NCI-H1417 treated with DMSO at 0.1 percent for 48 hours (cell line): ENCODE results near the gene PEX3.
A peak's percentile ranks its signal among the peaks of the same experiment; 100 is the strongest.
"Not testable (repeated sequence)": the region's sequence is repeated elsewhere in the genome, so short reads cannot be mapped to it uniquely, and the experiment has no call there.

Source experiments
- DNase-seq: peaks from one replicate; lab custom pipeline; 2025; lab: John Stamatoyannopoulos, UW

The PEX3 gene

DNA sequence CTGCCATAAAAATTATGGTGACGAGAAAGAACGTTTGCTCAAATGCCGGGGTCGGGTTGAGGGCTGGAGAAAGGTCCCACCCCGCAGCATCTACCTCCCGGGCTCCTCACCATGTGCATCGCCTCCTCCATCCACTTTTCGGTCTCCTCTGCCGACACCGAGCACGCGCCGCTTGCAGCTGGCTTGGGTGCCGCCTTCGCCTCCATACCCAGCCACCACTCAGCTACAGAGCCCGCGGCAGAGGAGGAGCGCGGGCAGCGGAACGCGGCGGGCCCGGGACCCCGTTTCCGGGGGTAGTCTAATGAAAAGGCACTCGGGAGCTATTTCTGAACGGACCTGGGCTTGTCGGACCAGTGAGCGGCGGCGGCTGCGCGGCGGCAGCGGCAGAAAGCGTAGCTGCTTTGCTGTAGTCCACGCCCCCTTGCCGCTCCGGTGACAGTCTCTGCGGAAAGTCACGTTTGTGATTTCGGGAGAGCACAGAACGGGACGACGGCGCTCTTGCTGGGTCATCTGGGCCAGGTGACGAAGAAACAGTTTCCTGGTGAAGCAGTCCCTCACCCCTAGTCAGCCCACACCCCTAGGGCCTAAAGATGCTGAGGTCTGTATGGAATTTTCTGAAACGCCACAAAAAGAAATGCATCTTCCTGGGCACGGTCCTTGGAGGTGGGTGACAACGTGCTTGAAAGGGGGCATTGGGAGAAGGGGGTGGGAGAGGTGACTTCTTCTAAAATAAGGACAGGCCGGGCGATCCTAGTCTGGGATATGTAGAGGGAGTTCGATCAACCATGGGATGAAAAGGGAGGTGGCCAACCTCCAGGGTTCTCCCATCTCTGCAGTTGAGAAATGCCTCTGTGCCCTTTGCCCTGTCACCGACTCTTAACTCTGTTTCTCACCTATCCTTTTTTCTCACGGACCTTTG lies at the start of gene PEX3, which contains the start of gene ADAT2:
Gene PEX3 (plus strand): TSS at position 353 of the 919 bp plus-strand sequence. CDS start 238 bp downstream, at position 591.
Gene ADAT2 (minus strand): TSS at position 243 of the 919 bp plus-strand sequence. CDS start 37 bp downstream, at position 206.
- DNase-seq: peak; percentile 80

- DNase-seq: no peak
Observed at GRCh38 chr6:143401068-143401446, 49.5 kb upstream of the PEX3 start.

- no peak for DNase-seq
Observed at GRCh38 chr6:143401636-143402370, 48.8 kb upstream of the PEX3 start.

GRCh38 chr6:143402721-143403336 lies 47.8 kb upstream of the PEX3 start:
- DNase-seq: no peak

DNA sequence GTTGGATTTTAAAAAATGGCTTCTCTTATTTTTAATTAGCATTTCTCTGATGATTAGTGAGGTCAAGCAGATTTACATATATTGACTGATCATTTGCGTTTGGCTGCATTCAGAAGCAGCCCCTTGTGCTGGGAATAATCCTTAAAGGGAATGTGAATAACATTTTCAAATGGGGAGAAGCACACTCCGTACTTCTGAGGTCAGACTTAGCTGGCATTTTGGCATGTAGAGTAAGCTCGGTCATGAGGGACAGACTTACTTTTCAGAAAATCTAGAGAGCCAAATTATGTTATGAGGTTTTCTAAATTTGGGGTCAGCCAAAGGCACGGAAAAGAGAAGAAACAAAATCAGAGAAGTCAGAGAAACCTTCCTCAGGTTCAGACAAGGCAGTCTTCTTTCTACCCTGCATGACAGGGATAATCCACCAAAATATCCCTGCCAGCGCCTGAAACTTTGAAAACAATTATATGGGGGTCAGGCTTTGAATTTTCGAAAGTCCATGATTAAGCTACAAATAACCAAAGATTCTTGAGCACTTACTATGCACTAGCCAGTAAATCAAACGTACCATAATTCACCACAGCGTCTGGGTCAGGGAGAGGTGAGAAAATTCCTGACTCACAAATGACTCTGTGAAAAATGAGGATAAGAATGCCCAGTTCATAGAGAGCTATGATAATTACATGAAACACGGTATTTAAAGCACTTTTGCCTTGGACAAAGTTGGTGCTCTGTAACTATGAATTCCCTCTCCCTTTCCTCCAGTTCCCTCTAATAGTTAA lies 45.0 kb upstream of the PEX3 start:
- no peak for DNase-seq

DNA sequence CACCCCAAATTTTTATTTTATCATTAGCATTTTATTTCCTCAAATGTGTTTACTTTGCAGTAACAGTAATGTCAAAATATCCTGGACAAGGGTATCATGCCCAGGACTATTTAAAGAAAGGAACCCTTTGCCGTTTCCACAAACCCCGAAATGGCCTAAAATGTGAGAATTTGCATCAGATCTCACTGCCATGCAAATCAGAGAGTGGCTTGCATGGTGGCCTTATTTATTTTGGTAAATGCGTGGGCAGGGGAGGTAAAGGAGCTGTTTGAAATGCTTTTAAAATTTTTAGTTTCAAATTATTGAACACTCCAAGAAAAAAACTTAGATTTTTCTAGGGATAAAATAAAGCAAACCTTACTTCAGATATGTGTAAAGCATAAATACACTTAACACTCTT lies 43.9 kb upstream of the PEX3 start:
- no peak for DNase-seq

GRCh38 chr6:143408151-143408786 lies 42.3 kb upstream of the PEX3 start:
- no peak for DNase-seq

DNA sequence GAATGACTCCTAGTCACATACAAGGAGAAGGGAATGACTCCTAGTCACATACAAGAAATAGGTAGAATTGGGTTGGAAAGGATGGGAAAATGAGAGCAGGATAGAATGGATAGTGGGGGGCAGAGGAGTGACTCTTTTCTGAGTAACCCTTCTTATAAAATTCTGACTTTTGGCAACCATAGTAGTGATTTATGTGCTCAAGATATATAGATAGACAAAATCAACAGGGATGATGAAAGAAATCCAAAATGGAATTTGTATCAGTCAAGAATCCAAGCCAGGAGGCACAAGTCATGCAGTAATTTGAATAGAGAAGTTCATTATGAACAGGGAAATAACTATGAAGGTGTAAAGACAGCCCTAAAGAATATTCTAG lies 41.8 kb upstream of the PEX3 start:
- DNase-seq: no peak

DNA sequence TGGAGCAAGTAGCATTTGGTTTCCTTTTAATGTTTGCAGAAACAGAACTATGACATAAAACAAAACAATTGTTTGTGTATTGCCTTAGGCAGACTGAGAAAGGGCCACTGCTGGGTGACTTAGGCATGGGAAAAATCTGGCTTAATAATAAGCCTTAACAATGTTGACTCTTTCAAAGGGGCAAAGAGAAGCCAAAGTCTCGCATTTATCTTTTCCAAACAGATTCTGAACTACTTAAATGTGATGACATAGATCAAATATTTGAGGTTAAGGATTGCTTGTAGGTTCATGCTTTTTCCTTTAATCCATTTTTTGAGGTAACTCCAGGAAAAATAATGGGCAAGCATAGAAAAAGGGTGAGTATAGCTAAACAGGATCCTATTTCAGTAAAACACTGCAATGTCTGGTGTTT lies 39.7 kb upstream of the PEX3 start:
- DNase-seq: no peak

- DNase-seq: no peak
Observed at GRCh38 chr6:143414769-143415168, 35.8 kb upstream of the PEX3 start.

DNA sequence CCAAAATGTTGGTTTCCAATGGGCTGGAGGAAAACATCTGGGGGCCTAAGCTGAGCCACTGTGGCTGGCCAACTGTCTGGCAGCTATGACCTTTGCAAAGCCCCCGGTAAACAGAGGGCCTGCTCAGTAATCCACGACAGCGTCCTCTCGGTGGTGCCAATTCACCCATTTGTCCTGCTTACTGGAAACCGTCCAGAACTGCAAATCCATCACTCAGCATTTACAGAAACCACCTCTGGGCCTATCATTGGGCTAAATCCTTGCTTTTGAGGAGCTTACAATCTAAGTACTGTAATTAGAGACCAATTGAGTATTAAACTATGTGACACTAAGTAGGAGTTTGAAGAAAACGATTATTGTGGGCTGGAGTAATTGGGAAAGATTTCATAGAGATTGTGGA lies 31.1 kb upstream of the PEX3 start:
- DNase-seq: no peak

DNA sequence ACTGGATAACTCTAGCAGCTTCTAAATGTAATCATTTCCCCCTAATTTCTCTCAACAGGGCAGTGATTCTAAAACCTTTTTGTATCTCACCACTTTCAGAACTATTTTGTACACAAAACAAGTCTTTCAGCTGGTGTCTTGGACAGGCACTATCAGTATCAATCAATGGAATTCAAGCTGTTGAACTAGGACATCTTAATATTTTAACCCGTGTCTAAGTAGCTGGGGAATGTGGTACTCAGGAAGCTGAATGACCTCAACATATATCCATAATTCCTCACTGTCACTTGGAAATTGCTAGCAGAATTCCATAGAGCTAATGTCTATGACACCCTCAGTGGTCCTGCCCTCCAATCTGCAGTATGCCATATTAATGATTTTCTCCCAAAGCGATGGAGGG lies 24.6 kb upstream of the PEX3 start:
- no peak for DNase-seq

- DNase-seq: peak; percentile 24
Observed at GRCh38 chr6:143427109-143427817, 23.3 kb upstream of the PEX3 start.

GRCh38 chr6:143429970-143430369 lies 20.6 kb upstream of the PEX3 start:
- no peak for DNase-seq

- no peak for DNase-seq
Observed at GRCh38 chr6:143431226-143431625, 19.4 kb upstream of the PEX3 start.

GRCh38 chr6:143432588-143432987 lies 18.0 kb upstream of the PEX3 start:
- DNase-seq: no peak

- no peak for DNase-seq
Observed at GRCh38 chr6:143441010-143441409, 9.6 kb upstream of the PEX3 start.

DNA sequence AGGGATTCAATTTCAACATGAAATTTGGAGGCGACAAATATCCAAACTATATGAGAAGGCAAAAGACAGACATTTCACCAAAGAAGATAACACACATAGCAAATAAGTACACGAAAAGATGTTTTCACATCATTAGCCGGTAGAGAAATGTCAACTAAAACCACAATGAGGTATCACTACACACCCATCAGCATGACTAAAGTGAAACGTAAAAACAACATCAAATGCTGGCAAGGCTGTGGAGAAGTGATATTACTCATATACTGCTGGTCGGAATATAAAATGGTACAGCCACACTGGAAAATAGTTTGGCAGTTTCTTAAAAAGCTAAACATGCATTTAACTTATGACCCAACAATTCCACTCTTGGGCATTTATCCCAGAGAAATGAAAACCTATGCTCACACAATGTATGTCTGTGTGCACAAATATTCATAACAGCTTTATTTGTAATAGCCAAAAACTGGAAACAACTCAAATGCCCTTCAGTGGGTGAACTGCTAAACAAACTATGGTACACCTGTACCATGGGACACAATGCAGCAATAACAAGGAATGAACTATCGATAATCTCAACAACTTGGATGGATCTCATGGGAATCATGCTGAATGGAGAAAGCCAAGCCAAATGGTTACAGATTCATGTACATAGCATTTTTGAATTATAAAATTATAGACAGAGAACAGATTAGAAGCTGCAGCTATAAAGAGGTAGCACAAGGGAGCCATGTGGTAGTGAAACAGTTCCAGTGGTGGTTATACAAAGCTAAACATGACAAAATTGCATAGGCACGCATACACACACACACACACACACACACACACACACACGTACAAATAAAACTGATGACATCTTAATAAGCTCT lies 8.7 kb upstream of the PEX3 start:
- DNase-seq: no peak

GRCh38 chr6:143443096-143443495 lies 7.5 kb upstream of the PEX3 start:
- DNase-seq: no peak

DNA sequence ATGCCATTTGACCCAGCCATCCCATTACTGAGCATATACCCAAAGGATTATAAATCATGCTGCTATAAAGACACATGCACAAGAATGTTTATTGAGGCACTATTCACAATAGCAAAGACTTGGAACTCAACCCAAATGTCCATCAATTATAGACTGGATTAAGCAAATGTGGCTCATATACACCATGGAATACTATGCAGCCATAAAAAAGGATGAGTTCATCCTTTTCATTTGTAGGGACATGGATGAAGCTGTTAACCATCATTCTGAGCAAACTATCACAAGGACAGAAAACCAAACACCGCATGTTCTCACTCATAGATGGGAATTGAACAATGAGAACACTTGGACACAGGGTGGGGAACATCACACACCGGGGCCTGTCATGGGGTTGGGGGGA lies 2.7 kb upstream of the PEX3 start:
- not testable (repeated sequence) for DNase-seq
